NT2/D1 (cell line): ENCODE measurements around the gene ARHGEF19.

Experiments
- DNase-seq: peaks from one replicate; pipeline ENCODE4 v3.0.0-alpha.2; 2011; ENCODE audit warnings: low read depth, low spot score
- H3K27me3 ChIP-seq: 2 replicates; pipeline ENCODE4 v1.6.0; 2011; ENCODE audit warnings: mild to moderate bottlenecking; ENCODE audit not compliant: insufficient read length, insufficient read depth
- H3K36me3 ChIP-seq: 2 replicates; pipeline ENCODE4 v1.6.1; 2011; ENCODE audit warnings: mild to moderate bottlenecking, low read length, mixed read lengths; ENCODE audit not compliant: insufficient read depth, insufficient read length
- H3K4me1 ChIP-seq: 2 replicates; pipeline ENCODE4 v1.5.1; 2011; ENCODE audit not compliant: insufficient read depth, insufficient read length
- H3K4me3 ChIP-seq: 2 replicates; pipeline ENCODE4 v1.5.1; 2011; ENCODE audit warnings: low read depth; ENCODE audit not compliant: insufficient read length
- H3K9ac ChIP-seq: 2 replicates; pipeline ENCODE4 v1.6.0; 2011; ENCODE audit warnings: low read depth; ENCODE audit not compliant: insufficient read length
- H3K9me3 ChIP-seq: 2 replicates; pipeline ENCODE4 v1.5.1; 2011; ENCODE audit warnings: mild to moderate bottlenecking, low read length; ENCODE audit not compliant: insufficient read depth
- SUZ12 ChIP-seq: IDR thresholded peaks from 2 replicates; pipeline ENCODE4 v1.6.1; 2011; ENCODE audit not compliant: insufficient read length, insufficient read depth; ENCODE audit errors: extremely low read depth
- YY1 ChIP-seq: IDR thresholded peaks from 2 replicates; pipeline ENCODE4 v1.6.1; 2011; ENCODE audit not compliant: insufficient read length, insufficient read depth
- ZNF274 ChIP-seq: IDR thresholded peaks from 2 replicates; pipeline ENCODE4 v1.6.1; 2011; ENCODE audit warnings: mild to moderate bottlenecking, low read depth, low read length

Gene ARHGEF19

DNA sequence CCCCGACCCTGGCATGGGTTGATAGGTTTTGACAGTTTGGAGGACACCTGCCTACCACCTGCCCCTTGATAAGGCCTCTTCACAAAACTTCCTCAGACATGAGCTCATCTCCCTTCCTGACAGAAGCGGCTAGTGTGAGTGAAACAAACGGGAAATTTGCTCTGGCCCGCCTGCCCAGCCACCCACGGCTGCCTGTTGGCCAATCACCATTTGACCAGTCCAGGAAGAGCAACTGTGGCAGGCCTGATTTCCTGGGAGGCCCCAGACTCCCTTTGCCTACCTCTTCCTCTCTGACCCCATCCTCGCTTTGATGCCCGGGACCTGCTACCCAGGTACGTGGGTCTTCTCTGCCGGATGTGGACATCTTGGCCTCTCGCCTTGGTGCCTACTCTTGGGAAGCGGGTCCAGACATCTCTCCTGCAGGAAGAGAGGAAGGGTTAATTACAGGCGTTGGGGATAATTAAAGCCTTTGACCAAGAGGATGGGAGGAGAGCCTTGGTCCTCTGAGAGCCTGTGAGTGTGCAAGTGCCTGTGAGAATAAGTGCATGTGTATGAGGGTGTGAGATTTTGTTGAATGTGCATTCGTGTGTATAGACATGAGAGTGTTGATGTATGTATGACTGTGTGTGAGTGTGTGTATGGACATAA, 55.5 kb downstream of the ARHGEF19 start:
- peaks cover 21% of the 10 kb centered on the region for H3K27me3 ChIP-seq
- H3K9ac ChIP-seq = no peak overlapping the region
- H3K9me3 ChIP-seq = no peaks in the 10 kb centered on the region
- TF ChIP-seq YY1 (no peak), SUZ12 (no peak), ZNF274 (no peak)
- no peak overlapping the region for H3K4me3 ChIP-seq
- no peak for DNase-seq
- peaks cover 27% of the 10 kb centered on the region for H3K36me3 ChIP-seq
- peaks cover 14% of the 10 kb centered on the region for H3K4me1 ChIP-seq

- peak; percentile 80 for DNase-seq
- Histone ChIP-seq H3K9ac (peak within 1 kb of the TSS; percentile 91), H3K36me3 (peaks cover 39% of the 10 kb centered on the region), H3K4me3 (peak within 1 kb of the TSS; percentile 78), H3K27me3 (peaks cover 12% of the 10 kb centered on the region), H3K9me3 (no peaks in the 10 kb centered on the region), H3K4me1 (peaks cover 23% of the 10 kb centered on the region)
- TF ChIP-seq YY1 (no peak), ZNF274 (no peak), SUZ12 (no peak)
Measured at GRCh38 chr1:16155537-16156410, 56.7 kb downstream of the ARHGEF19 start, which contains the start of gene EPHA2. Gene EPHA2, minus strand, starts transcription at chr1:16156069. Its CDS starts 137 bp downstream, at chr1:16155932.

DNA sequence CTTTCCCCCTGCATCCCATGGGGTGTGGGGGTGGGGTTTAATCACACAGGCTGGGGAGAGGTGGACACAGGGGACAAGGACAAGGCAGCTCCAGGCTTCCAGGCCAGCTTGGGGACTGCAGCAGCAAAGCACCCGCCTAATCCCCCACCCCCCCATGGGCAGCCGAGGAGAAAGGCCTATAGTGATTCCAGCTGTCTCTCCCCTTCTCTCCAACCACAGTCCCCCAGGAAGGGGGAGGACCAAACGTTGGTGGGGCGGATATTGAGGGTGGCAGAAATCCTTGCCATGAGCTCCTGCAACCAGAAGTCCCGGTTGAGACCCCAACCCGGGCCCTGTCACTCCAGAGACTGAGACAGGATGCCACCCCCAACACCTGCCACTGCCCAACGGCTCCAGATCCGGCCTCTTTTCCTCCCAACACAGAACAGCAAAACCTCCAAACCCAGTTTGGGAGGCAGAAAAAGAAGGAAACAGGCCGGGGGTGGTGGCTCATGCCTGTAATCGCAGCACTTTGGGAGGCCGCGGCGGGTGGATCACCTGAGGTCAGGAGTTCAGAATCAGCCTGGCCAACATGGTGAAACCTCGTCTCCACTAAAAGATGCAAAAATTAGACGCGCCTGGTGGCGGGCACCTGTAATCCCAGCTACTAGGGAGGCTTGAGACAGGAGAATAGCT, 58.3 kb downstream of the ARHGEF19 start:
- no peak for DNase-seq
- H3K27me3 ChIP-seq = peaks cover 12% of the 10 kb centered on the region
- H3K36me3 ChIP-seq = peaks cover 56% of the 10 kb centered on the region
- peaks cover 28% of the 10 kb centered on the region for H3K4me1 ChIP-seq
- H3K4me3 ChIP-seq = peak overlapping the region; percentile 78
- H3K9ac ChIP-seq = peak overlapping the region; percentile 91
- H3K9me3 ChIP-seq = no peaks in the 10 kb centered on the region
- TF ChIP-seq SUZ12 = no peak
- no peak for TF ChIP-seq YY1
- TF ChIP-seq ZNF274 = no peak

DNA sequence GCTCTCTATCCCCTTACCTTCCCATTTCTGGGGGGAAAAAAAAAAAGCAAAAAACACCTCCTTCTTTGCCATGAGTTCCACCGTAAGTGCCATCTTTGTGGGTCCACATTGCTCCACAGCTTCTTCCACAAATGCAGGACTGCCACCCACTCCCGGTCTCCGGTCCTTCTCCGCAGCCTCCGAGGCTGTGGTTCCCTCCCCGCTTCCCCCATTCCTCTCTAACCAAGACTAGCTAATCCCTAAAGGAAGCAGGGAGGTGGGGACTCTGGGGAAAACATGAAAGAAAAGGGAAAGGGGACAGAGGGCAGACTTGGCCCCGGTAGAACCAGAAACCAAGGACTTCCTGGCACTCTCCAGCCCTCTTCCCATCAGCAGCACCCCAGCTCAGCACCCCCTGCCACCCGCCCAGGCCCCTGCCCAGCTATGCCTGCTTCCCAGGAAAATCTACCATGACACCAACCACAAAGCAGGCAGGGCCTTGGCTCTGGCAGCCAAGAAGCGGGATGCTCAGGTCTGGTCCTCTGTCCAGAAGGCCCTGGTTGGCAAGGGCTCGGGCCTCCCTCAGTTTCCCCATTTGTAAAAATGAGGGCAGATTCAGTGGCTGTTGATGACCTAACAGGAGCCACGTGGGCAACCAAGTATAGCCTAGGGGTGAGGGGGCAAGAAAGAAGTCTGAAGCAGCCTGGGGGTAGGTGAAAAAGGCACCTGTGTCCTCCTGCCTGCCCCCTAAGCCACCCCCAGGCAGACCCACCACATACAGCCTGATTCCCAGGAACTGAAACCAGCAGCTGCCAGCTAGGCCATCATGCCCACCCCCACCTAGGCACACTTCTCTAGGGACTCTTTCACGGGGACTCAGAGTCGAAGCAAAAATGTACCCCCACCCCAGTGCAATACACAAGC, 59.1 kb downstream of the ARHGEF19 start:
- no peak for DNase-seq
- Histone ChIP-seq H3K27me3 (peaks cover 12% of the 10 kb centered on the region), H3K9me3 (no peaks in the 10 kb centered on the region), H3K36me3 (peaks cover 64% of the 10 kb centered on the region), H3K9ac (peak overlapping the region; percentile 91), H3K4me3 (peak overlapping the region; percentile 78), H3K4me1 (peaks cover 25% of the 10 kb centered on the region)
- no peak for TF ChIP-seq ZNF274
- TF ChIP-seq SUZ12 = no peak
- TF ChIP-seq YY1 = no peak

DNA sequence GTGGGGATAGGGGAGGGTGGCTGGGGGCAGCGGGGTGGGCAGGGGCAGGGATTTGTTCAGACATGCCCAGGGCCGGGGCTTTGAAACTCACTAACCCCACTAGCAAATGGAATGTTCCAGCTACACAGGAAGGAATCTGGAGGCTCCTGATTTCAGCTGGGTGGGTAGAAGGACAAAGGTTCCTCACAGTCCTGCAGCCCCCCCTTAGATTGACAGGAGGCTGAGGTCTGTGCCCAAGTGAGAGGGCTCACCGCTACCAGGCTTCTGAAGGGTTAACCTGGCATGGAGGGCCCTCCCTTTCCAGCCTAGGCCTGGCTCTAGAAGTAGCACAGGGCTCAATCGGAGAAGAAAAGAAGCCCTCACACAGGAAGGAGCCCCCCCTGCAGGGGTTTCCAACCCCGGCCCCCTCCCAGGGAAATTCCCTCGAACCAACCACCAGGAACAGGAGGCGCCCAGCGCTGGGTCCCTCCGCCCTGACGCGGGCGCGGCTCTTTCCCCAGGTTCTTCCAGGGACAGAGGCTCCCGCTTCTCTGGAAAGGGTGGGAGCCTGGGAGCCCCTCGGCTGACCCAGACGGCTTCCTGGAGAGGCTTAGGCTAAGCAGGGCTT, 59.9 kb downstream of the ARHGEF19 start:
- Histone ChIP-seq H3K9ac (peak overlapping the region; percentile 64), H3K4me3 (no peak overlapping the region), H3K36me3 (peaks cover 71% of the 10 kb centered on the region), H3K4me1 (peaks cover 28% of the 10 kb centered on the region), H3K27me3 (peaks cover 12% of the 10 kb centered on the region), H3K9me3 (no peaks in the 10 kb centered on the region)
- DNase-seq = no peak
- TF ChIP-seq ZNF274 (no peak), YY1 (no peak), SUZ12 (no peak)

GRCh38 chr1:16151995-16152384, 60.5 kb downstream of the ARHGEF19 start:
- Histone ChIP-seq H3K27me3 (peaks cover 9% of the 10 kb centered on the region), H3K36me3 (peaks cover 77% of the 10 kb centered on the region), H3K9ac (no peak overlapping the region), H3K4me1 (peaks cover 31% of the 10 kb centered on the region), H3K9me3 (no peaks in the 10 kb centered on the region), H3K4me3 (no peak overlapping the region)
- TF ChIP-seq SUZ12 (no peak), ZNF274 (no peak), YY1 (no peak)
- DNase-seq = no peak
